ENCODE results near the gene RARB.

The RARB gene

GRCh38 chr3:25403968-25404367 is 24.1 kb upstream of the RARB start:
- Histone ChIP-seq H3K9me3 (ENCODE audit: insufficient read depth, low read length) (no peaks in the 10 kb centered on the region), H3K27ac (ENCODE audit: low read length) (no peak overlapping the region), H3K4me1 (ENCODE audit: low read length) (no peaks in the 10 kb centered on the region), H3K9ac (ENCODE audit: low read length) (no peak overlapping the region), H3K36me3 (replicated peaks; ENCODE audit: low read depth, low read length) (no peaks in the 10 kb centered on the region), H3K79me2 (ENCODE audit: low read length) (no peaks in the 10 kb centered on the region), H2AFZ (ENCODE audit: low read depth, low read length) (no peak overlapping the region), H4K20me1 (ENCODE audit: insufficient read depth, low read length) (no peaks in the 10 kb centered on the region), H3K27me3 (ENCODE audit: low read depth, low read length) (no peaks in the 10 kb centered on the region), H3K4me3 (ENCODE audit: low read length) (no peak overlapping the region), H3K4me2 (ENCODE audit: low read length) (no peak overlapping the region)
- TF ChIP-seq EZH2phosphoT487 (IDR thresholded peaks at IDR 0.05; ENCODE audit: low read depth), result no peak
- TF ChIP-seq CTCF (IDR thresholded peaks at IDR 0.05; ENCODE audit: low read depth, low read length), result no peak

- Histone ChIP-seq H3K4me3 (ENCODE audit: low read length) (no peak overlapping the region), H3K27ac (ENCODE audit: low read length) (no peak overlapping the region), H3K27me3 (ENCODE audit: low read depth, low read length) (no peaks in the 10 kb centered on the region)
Measured at GRCh38 chr3:25404569-25404968, 23.5 kb upstream of the RARB start.

GRCh38 chr3:25405335-25405734 is 22.7 kb upstream of the RARB start:
- H3K9ac ChIP-seq (ENCODE audit: low read length), result no peak overlapping the region
- no peaks in the 10 kb centered on the region for H3K79me2 ChIP-seq (ENCODE audit: low read length)
- no peaks in the 10 kb centered on the region for H3K27me3 ChIP-seq (ENCODE audit: low read depth, low read length)
- no peaks in the 10 kb centered on the region for H4K20me1 ChIP-seq (ENCODE audit: insufficient read depth, low read length)
- no peak overlapping the region for H3K4me2 ChIP-seq (ENCODE audit: low read length)
- no peaks in the 10 kb centered on the region for H3K9me3 ChIP-seq (ENCODE audit: insufficient read depth, low read length)
- H2AFZ ChIP-seq (ENCODE audit: low read depth, low read length), result no peak overlapping the region
- TF ChIP-seq EZH2phosphoT487 (IDR thresholded peaks at IDR 0.05; ENCODE audit: low read depth) (no peak), CTCF (IDR thresholded peaks at IDR 0.05; ENCODE audit: low read depth, low read length) (no peak)
- no peaks in the 10 kb centered on the region for H3K4me1 ChIP-seq (ENCODE audit: low read length)
- H3K36me3 ChIP-seq (replicated peaks; ENCODE audit: low read depth, low read length), result no peaks in the 10 kb centered on the region
- no peak overlapping the region for H3K27ac ChIP-seq (ENCODE audit: low read length)
- H3K4me3 ChIP-seq (ENCODE audit: low read length), result no peak overlapping the region

More at GRCh38 chr3:25404569-25404968, 23.5 kb upstream of the RARB start:
- no peak for TF ChIP-seq EZH2phosphoT487 (IDR thresholded peaks at IDR 0.05; ENCODE audit: low read depth)
- TF ChIP-seq CTCF (IDR thresholded peaks at IDR 0.05; ENCODE audit: low read depth, low read length), result no peak
- H3K4me2 ChIP-seq (ENCODE audit: low read length), result no peak overlapping the region
- no peaks in the 10 kb centered on the region for H3K36me3 ChIP-seq (replicated peaks; ENCODE audit: low read depth, low read length)
- H2AFZ ChIP-seq (ENCODE audit: low read depth, low read length), result no peak overlapping the region
- H3K79me2 ChIP-seq (ENCODE audit: low read length), result no peaks in the 10 kb centered on the region
- no peak overlapping the region for H3K9ac ChIP-seq (ENCODE audit: low read length)
- H4K20me1 ChIP-seq (ENCODE audit: insufficient read depth, low read length), result no peaks in the 10 kb centered on the region
- H3K9me3 ChIP-seq (ENCODE audit: insufficient read depth, low read length), result no peaks in the 10 kb centered on the region
- H3K4me1 ChIP-seq (ENCODE audit: low read length), result no peaks in the 10 kb centered on the region

GRCh38 chr3:25410703-25411102 is 17.4 kb upstream of the RARB start:
- H3K4me2 ChIP-seq (ENCODE audit: low read length), result no peak overlapping the region

More at GRCh38 chr3:25410703-25411102, 17.4 kb upstream of the RARB start:
- no peak overlapping the region for H3K27ac ChIP-seq (ENCODE audit: low read length)
- no peaks in the 10 kb centered on the region for H4K20me1 ChIP-seq (ENCODE audit: insufficient read depth, low read length)
- H3K4me3 ChIP-seq (ENCODE audit: low read length), result no peak overlapping the region
- no peak overlapping the region for H2AFZ ChIP-seq (ENCODE audit: low read depth, low read length)
- no peak for TF ChIP-seq CTCF (IDR thresholded peaks at IDR 0.05; ENCODE audit: low read depth, low read length)
- TF ChIP-seq EZH2phosphoT487 (IDR thresholded peaks at IDR 0.05; ENCODE audit: low read depth), result no peak
- H3K36me3 ChIP-seq (replicated peaks; ENCODE audit: low read depth, low read length), result no peaks in the 10 kb centered on the region
- no peaks in the 10 kb centered on the region for H3K27me3 ChIP-seq (ENCODE audit: low read depth, low read length)
- H3K79me2 ChIP-seq (ENCODE audit: low read length), result no peaks in the 10 kb centered on the region
- no peaks in the 10 kb centered on the region for H3K9me3 ChIP-seq (ENCODE audit: insufficient read depth, low read length)
- no peaks in the 10 kb centered on the region for H3K4me1 ChIP-seq (ENCODE audit: low read length)
- H3K9ac ChIP-seq (ENCODE audit: low read length), result no peak overlapping the region
